Tibial artery (tissue), 4 donors: Measurements from ENCODE around the gene MBOAT7.

ENCODE experiments used
- DNase-seq, 2 donors: peaks; one replicate each; pipeline ENCODE4 v3.0.0-alpha.2; 2019
- H3K27ac ChIP-seq, 2 donors: fragments of 200-600 bp; sonication (generic) in 1 of 2; 1 replicate in 1 of 2; 2 replicates in 1 of 2; pipeline ENCODE4 v1.5.1; 2018 to 2019; ENCODE audit warnings: mild to moderate bottlenecking in 1 of 2
- H3K27me3 ChIP-seq, 2 donors: fragments of 200-600 bp; sonication (generic) in 1 of 2; one replicate each; pipeline versions ENCODE4 v1.5.1 to v1.6.0; 2016 to 2019
- H3K36me3 ChIP-seq, 3 donors: fragments of 200-600 bp; sonication (generic) in 2 of 3; one replicate each; pipeline ENCODE4 v1.5.1; 2016 to 2019; ENCODE audit warnings: mild to moderate bottlenecking in 2 of 3
- H3K4me1 ChIP-seq, 4 donors: fragments of 200-600 bp; sonication (generic) in 2 of 4; 1 replicate in 3 of 4; 2 replicates in 1 of 4; pipeline ENCODE4 v1.5.1; 2016 to 2019
- H3K4me3 ChIP-seq, 2 donors: fragments of 200-600 bp; sonication (generic) in 1 of 2; 1 replicate in 1 of 2; 2 replicates in 1 of 2; pipeline ENCODE4 v1.5.1; 2018 to 2019; ENCODE audit warnings: mild to moderate bottlenecking in 2 of 2
- H3K9me3 ChIP-seq, 3 donors: fragments of 200-600 bp; sonication (generic) in 1 of 3; one replicate each; pipeline ENCODE4 v1.5.1; 2016 to 2019
- CTCF ChIP-seq, 2 experiments: fragments of 200-600 bp in 1 of 2; fragments of 450-650 bp in 1 of 2; IDR thresholded peaks; one replicate each; pipeline ENCODE4 v1.5.1; 2017 to 2019; ENCODE audit warnings: antibody characterized with exemption in 2 of 2, mild to moderate bottlenecking in 1 of 2, moderate library complexity in 1 of 2
- intact Hi-C: fragments of 100-400 bp; cut with DNase I; formaldehyde crosslinking; loops from one replicate; pipeline ENCODE4 v1.15.0; 2023; ENCODE audit warnings: low total_unique reads

MBOAT7 gene

GRCh38 chr19:54160854-54161253 is 28.5 kb downstream of the MBOAT7 start:
- no peak for TF ChIP-seq CTCF (IDR thresholded peaks at IDR 0.05)
- Histone ChIP-seq H3K4me3 (peak overlapping the region; percentile 56 to 64), H3K9me3 (no peaks in the 10 kb centered on the region), H3K27me3 (peaks cover 0 to 29% of the 10 kb centered on the region in 2 donors), H3K4me1 (peaks cover 0 to 44% (median 28%) of the 10 kb centered on the region in 4 donors), H3K27ac (peak overlapping the region; percentile 73 to 85), H3K36me3 (peaks cover 13 to 25% (median 23%) of the 10 kb centered on the region in 3 donors)
- intact Hi-C loops: no loop called here
- no peak for DNase-seq

- H3K27ac ChIP-seq: peak overlapping the region; percentile 73 to 85
- H3K9me3 ChIP-seq: no peaks in the 10 kb centered on the region
- peaks cover 18 to 31% (median 29%) of the 10 kb centered on the region in 3 donors for H3K36me3 ChIP-seq
- intact Hi-C loops: no loop called here
- H3K4me3 ChIP-seq: peak overlapping the region; percentile 56 to 64
- no peak for DNase-seq
- TF ChIP-seq CTCF (IDR thresholded peaks at IDR 0.05): no peak
- peaks cover 0 to 26% of the 10 kb centered on the region in 2 donors for H3K27me3 ChIP-seq
- peaks cover 0 to 44% (median 28%) of the 10 kb centered on the region in 4 donors for H3K4me1 ChIP-seq
Observed at GRCh38 chr19:54160182-54160811, 29.1 kb downstream of the MBOAT7 start.

- intact Hi-C loops: loop anchor here (2.0 kb wide), 1 partner anchor 23 kb away; the partner anchor contains the start of gene CNOT3
- peak within 1 kb of the TSS; percentile 63 to 64 for H3K4me3 ChIP-seq
- H3K36me3 ChIP-seq: peaks cover 25 to 38% (median 36%) of the 10 kb centered on the region in 3 donors
- DNase-seq: peak; percentile 100
- peaks cover 0 to 42% (median 28%) of the 10 kb centered on the region in 4 donors for H3K4me1 ChIP-seq
- peaks cover 0 to 20% of the 10 kb centered on the region in 2 donors for H3K27me3 ChIP-seq
- H3K27ac ChIP-seq: peak within 1 kb of the TSS; percentile 90 to 93
- peak; percentile 22 to 37 for TF ChIP-seq CTCF (IDR thresholded peaks at IDR 0.05)
- H3K9me3 ChIP-seq: no peaks in the 10 kb centered on the region
Observed at GRCh38 chr19:54159352-54160181, 29.8 kb downstream of the MBOAT7 start, which contains the start of gene LENG1. TSS of gene LENG1 (minus strand) at chr19:54159721. CDS start at chr19:54159695, 26 bp downstream.

GRCh38 chr19:54158812-54159351 is 30.5 kb downstream of the MBOAT7 start:
- Histone ChIP-seq H3K9me3 (no peaks in the 10 kb centered on the region), H3K27me3 (peaks cover 0 to 14% of the 10 kb centered on the region in 2 donors), H3K27ac (peak overlapping the region; percentile 90 to 93), H3K36me3 (peaks cover 26 to 45% (median 43%) of the 10 kb centered on the region in 3 donors), H3K4me1 (peaks cover 0 to 39% (median 28%) of the 10 kb centered on the region in 4 donors), H3K4me3 (peak overlapping the region; percentile 63 to 64)
- no peak for TF ChIP-seq CTCF (IDR thresholded peaks at IDR 0.05)
- no peak for DNase-seq
- intact Hi-C loops: loop anchor here (2.0 kb wide), 1 partner anchor 22 kb away; the partner anchor contains the start of gene CNOT3

GRCh38 chr19:54156953-54157352 is 32.4 kb downstream of the MBOAT7 start:
- Histone ChIP-seq H3K4me3 (no peak overlapping the region), H3K4me1 (peaks cover 0 to 30% (median 22%) of the 10 kb centered on the region in 4 donors), H3K27ac (no peak overlapping the region), H3K27me3 (no peaks in the 10 kb centered on the region), H3K9me3 (no peaks in the 10 kb centered on the region), H3K36me3 (peaks cover 45 to 64% (median 62%) of the 10 kb centered on the region in 3 donors)
- intact Hi-C loops: no loop called here
- no peak for DNase-seq
- TF ChIP-seq CTCF (IDR thresholded peaks at IDR 0.05): no peak
